ENCODE data around the gene PCDH7.
A peak's percentile ranks its signal among the peaks of the same experiment; 100 is the strongest.

Gene PCDH7

GRCh38 chr4:30720021-30720660, at the start of gene PCDH7:
PCDH7 (plus strand) TSS chr4:30720369; CDS start chr4:30721423, 1,054 bp downstream.
- DNase-seq, result peak in 1 of 2 experiments; percentile 22

- no peak for DNase-seq
These were observed 48.2 kb upstream of the PCDH7 start for GRCh38 chr4:30671926-30672448.

- no peak for DNase-seq
These were observed 24.0 kb upstream of the PCDH7 start for GRCh38 chr4:30696191-30696590.

- no peak for DNase-seq
These were observed 5.6 kb upstream of the PCDH7 start for GRCh38 chr4:30714408-30715031.

- no peak for DNase-seq
These were observed 4.0 kb upstream of the PCDH7 start for GRCh38 chr4:30716158-30716557.

- DNase-seq, result no peak
These were observed 3.4 kb upstream of the PCDH7 start for GRCh38 chr4:30716681-30717207.

- peak in 1 of 2 experiments; percentile 17 for DNase-seq
These were observed 2.8 kb upstream of the PCDH7 start for GRCh38 chr4:30717208-30718020.

- DNase-seq, result no peak
These were observed 2.1 kb upstream of the PCDH7 start for GRCh38 chr4:30718021-30718542.

GRCh38 chr4:30718641-30719453, 1.3 kb upstream of the PCDH7 start:
- no peak for DNase-seq

- no peak for DNase-seq
These were observed 632 bp upstream of the PCDH7 start for GRCh38 chr4:30719454-30720020.

GRCh38 chr4:30720661-30721184, 554 bp downstream of the PCDH7 start:
- no peak for DNase-seq

GRCh38 chr4:30721185-30722091, 1.3 kb downstream of the PCDH7 start:
- no peak for DNase-seq

GRCh38 chr4:30722092-30722358, 1.9 kb downstream of the PCDH7 start:
- DNase-seq, result no peak

- no peak for DNase-seq
These were observed 2.4 kb downstream of the PCDH7 start for GRCh38 chr4:30722359-30723200.

- DNase-seq, result no peak
These were observed 3.2 kb downstream of the PCDH7 start for GRCh38 chr4:30723201-30723955.

GRCh38 chr4:30724247-30724646, 4.1 kb downstream of the PCDH7 start:
- DNase-seq, result no peak

GRCh38 chr4:30725562-30725961, 5.4 kb downstream of the PCDH7 start:
- no peak for DNase-seq

- DNase-seq, result no peak
These were observed 6.0 kb downstream of the PCDH7 start for GRCh38 chr4:30726090-30726675.

- DNase-seq, result no peak
These were observed 7.2 kb downstream of the PCDH7 start for GRCh38 chr4:30727409-30727808.
